Daoy (cell line): Measurements from ENCODE around the gene RAB1B. TPM values are rescaled to one million over a fixed set of nuclear protein-coding genes. Genes with fewer than 3 reads are reported as not detected.

Experiments used
- DNase-seq: peaks from one replicate; pipeline ENCODE4 v3.0.0-alpha.2; 2015; ENCODE audit warnings: low read depth
- total RNA-seq: library from RNA; depleted of rRNA; stranded (reverse); fragments of >200 nt; shearing (Covaris generic); gene quantifications from 2 replicates; pipeline ENCODE4 v1.2.3, GENCODE V29; 2014; rRNA removed

Gene RAB1B
- 77.0 and 84.4 TPM in 2 replicates for total RNA-seq

DNA sequence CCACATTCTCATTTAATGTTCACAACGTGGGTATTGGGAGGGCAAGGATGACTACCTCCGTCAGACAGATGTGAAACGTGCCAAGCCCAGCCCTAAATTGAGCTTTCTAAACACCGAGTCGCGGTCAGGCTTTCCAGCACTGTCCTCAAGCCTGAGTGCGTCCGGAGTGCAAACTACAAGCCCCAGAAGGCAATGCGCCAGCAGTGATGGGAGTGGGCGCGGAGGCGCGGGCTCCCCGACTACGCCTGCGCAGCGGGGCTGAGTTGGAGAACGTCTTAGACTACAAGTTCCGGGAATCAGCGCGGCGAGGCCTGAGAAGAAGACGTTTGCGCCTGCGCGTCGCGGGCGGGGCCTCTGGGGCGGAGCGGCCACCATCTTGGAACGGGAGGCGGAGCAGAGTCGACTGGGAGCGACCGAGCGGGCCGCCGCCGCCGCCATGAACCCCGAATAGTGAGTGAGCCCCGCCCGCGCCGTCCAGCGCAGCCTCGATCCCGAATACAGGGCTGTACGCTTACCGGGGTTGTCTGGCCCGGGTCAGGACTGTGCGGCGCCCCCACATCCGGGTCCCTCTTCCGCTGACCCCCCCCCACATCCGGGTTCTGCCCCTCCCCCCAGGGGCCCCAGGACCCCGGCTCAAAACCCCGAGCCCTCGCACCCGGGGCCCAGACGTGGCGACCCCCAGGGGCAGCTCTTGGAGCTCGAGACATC, at the start of gene RAB1B:
RAB1B (plus strand) TSS at position 396 of the 708 bp plus-strand sequence; CDS start at position 437, 41 bp downstream.
- DNase-seq = peak; percentile 99

DNA sequence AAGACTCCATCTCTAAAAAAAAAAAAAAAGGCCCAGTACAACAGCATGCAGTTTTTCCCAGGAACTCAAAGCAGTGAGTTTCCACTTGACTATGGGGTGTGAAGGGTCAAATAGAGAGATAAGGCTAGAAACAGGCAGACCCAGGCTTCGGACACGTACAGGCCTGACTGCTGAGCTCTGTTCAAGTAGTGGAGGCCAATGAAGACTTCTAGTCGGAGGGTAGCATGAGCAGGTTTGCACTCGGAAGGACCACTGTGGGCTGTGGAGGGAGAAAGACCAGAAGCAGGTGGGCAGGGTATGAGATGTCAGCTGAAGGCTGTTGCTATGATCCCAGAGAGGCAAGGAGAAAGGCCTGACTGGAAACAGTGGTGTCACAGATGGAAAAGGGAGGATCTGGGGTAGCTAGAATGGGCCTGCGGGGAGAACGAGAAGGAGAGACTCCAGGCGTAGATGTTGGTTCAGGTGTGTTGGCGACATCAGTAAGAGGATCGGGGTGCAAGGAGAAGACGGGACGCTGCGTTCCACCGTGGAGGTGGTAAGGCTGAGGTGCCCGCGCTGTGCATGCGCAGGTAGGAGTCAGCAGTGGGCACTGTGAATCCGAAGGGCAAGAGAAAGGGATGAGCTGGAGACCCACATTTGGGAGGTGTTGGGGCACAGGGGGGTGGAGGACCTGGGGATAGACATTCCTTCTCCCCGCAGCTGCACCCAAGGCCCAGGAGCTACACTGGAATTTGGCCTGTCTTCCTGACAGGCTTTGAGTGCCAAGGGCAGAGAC, 49.4 kb upstream of the RAB1B start:
- DNase-seq = no peak

DNA sequence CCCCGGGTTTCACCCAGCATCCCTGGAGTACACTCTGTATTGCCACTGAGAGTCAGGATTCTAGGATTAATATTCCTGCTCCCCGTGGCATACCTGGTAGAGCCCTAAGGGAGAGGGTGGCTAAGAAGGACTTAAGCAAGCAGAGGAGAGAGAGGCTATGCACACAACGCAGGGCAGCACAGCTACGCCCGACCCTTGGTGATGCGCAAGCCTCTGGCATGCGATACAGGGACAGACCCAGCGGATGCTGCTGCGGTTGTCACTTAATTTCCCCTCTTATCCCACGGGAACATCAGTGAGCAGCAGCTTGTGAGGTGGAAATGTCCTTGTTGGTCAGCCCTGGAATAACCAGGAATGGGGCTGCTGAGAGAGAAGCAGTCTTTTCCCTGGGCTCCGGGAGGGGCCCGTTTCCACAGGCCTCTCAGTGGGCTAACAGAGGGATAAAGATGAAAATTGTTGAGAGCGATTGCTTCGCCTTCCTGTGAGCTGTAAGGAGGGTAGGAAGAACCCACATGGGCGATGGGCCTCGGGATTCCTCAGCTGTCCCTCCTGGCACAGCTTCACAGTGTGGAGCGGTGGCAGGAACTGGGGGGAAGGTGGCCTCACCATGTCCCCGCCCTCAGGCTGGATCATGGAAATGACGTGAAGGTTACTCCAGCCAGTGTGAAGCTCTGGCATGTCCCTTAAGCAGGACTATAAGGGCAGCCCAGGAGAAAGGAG, 48.4 kb upstream of the RAB1B start:
- DNase-seq = no peak

DNA sequence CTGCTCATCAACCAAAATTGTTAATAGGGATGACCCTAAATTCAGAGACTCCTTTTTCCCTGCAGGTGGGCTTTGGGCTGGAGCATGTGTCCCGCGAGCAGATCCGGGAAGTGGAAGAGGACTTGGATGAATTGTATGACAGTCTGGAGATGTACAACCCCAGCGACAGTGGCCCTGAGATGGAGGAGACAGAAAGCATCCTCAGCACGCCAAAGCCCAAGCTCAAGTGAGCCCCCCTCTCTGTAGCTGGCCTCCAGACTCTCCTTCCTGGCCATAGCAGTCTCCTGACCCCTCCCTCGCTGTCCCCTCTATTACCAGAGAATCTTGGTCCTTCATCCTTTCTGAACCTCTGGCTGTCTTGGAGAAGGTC, 47.9 kb upstream of the RAB1B start:
- DNase-seq = no peak

DNA sequence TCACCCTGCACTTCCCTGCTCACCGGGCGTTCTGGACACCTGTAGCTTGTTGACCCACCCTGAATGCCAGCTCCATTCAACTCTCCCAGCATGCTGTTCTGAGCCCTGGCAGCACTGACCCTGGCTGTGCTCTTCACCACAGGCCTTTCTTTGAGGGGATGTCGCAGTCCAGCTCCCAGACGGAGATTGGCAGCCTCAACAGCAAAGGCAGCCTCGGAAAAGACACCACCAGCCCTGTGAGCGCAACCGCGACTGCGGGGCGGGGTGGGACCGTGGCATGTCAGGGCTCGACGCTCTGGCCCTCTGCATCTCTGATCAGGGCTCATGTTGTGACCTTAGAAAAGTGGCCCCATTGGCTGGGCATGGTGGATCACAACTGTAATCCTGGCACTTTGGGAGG, 47.4 kb upstream of the RAB1B start:
- no peak for DNase-seq

DNA sequence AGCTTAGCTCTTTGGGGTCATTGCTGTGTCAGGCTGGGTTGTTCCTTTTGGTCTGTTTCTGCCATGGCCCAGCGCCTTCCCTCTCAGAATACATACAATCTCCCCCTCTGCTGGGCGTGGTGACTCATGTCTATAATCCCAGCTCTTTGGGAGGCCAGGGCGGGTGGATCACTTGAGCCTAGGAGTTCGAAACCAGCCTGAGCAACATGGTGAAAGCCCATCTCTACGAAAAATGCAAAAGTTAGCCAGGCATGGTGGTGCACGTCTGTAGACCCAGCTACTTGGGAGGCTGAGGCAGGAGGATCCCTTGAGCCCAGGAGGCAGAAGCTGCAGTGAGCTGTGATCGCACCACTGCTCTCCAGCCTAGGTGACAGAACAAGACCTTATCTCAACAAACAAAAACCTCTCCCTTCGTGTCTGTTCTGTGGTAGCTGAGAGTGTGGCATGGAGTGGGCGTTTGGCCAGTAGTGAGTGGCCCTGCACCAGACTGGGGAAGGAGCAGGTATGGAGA, 46.7 kb upstream of the RAB1B start:
- peak; percentile 29 for DNase-seq

DNA sequence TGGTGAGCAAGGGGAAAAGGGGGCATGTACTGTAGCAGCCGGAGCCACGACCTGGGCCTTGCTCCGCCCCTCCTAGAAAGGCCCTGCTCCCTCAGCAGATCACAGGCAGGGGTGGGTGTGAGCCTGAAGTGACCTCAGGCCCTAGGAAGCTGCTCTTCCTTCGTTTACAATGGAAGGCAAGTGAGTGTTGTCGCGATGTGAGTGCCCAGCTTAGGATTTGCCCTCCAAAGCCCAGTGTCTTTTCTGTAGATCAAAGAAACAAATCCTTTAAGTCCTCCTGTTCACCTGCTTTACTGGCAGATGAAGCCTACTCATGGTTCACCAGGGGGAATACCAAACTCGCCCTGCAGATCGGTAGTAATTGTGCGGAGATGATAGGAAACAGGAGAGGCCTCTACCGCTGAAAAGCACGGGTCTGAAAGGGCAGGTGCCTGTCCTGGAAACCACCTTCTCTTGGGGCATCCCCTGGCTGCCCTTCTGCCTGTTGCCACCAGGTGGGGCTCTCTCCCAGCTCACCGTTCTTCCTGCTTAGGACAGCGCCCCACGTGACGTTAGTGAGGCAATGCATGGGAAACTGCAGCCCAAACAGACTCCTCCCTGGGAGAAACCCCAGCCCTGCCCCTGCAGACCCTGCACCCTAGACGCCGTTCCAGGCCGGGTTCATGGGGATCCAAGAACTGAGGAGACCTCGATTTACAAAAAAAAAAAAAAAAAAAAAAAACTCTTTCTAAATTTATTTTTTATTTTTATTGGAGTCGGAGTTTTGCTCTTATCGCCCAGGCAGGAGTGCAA, 45.9 kb upstream of the RAB1B start:
- peak; percentile 90 for DNase-seq

DNA sequence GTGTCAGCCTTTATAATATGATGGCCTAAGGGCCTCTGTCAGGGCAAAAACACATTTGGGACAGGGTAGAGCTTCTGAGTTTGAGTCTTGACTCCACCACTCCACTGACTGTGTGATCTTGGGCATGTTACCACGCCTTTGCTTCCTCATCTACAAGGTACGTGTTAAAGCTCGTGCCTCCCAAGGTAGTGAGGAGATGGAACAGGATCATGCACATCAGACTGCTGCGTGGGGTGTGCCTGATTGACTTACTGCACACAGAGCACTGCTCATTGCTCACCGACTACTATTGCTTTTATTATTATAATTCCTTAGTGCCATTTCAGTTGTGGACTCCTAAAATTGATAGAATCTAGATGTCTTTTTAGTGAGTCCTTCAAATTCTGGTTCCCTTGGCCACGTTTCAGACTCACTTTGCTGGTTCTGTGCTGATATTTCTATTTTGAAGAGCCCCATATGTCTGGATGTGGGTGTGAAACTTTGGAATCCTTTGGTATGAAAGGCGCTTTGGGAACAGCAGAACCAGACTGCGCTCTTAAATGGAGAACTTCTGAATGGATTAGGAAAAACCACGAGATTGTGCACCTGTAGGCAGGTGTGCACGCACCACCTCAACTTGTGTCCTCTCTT, 44.1 kb upstream of the RAB1B start:
- DNase-seq = no peak

DNA sequence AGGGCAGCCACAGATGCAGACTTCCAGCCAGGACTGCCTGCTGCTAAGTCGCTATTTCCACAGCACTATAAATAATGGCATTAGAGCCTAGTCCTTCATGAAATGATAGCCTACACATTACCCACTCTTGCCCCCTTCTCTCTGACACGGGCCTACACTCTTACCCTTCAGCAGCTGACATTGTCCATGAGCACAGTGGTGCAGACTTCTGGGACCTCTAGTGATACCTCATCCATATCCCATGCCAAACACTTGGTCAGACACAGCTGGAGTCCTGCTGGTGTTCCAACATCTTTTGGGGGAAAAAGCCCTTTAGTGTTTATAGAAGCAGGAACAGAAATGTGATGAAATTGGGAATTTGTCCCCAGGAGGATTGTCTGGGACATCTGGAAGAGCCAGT, 43.4 kb upstream of the RAB1B start:
- no peak for DNase-seq

DNA sequence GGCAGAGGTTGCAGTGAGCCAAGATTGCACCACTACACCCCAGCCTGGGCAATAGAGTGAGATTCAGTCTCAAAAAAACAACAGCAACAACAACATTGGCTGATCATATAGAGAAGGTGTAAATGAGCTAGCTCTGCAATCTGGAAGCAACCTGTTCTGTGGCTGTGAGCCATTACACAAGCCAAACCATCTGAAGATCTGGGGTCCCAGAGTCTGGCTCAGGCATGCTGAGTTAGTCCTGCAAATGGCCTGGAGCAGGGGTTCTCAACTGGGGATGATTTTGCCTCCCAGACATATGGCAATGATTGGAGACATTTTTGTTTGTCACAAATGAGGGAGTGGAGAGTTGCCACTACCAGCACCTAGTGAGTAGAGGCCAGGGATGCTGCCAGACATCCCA, 42.3 kb upstream of the RAB1B start:
- no peak for DNase-seq

DNA sequence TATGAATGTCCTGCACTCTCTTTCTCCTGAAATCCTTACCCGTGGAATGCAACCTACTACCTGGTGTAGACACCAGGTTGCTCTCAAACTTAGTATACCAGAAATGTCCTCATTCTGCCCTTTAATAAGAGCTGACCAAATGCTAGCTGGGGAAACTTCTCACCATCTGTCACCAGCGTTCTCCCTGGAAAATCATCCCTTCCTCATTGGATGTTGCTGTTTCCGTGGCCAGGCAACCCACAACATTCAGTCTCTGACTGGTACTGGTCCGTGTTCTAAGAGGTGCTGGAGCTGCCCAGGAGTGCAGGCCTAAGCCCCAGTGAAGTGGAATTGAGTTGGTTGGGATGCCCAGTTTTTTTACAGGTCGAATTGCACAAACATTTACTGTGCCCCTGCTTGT, 40.7 kb upstream of the RAB1B start:
- DNase-seq = no peak

DNA sequence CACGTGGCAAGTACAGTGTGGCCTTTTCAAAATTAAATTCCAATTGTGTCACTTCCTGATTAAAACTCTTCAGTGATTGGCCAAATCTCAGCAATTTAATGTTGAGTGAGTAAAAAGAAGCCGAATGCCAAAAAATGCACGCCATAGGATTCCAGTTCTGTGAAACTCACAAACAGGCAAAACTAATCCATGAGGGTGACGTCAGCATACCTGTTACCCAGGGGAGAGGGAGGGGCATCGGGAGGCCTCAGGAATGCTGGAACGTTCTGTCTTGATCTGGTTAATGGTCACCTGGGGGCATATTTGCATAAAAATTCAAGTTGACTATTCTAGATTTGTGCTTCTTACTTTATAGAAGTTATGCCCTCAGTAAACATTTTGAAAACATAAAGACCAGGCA, 39.9 kb upstream of the RAB1B start:
- no peak for DNase-seq

DNA sequence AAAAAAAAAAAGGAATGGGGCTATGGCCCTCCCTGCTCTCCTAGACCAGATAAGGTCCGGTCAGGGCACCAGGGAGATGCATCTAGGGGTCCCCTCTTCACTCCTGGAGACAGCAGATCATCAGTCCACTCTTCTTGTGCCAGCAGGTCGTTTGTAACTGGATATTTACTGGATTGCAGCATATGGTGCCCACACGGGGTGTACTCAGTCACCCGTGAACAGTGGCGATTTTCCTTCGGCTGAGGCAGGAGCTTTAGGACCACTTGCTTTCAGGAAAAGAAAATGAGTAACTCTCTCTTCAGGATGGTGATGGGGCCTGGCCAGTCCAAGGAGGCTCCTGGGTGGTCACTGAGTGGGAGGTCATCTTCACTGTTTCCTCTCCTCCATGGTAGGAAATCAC, 38.3 kb upstream of the RAB1B start:
- DNase-seq = no peak

DNA sequence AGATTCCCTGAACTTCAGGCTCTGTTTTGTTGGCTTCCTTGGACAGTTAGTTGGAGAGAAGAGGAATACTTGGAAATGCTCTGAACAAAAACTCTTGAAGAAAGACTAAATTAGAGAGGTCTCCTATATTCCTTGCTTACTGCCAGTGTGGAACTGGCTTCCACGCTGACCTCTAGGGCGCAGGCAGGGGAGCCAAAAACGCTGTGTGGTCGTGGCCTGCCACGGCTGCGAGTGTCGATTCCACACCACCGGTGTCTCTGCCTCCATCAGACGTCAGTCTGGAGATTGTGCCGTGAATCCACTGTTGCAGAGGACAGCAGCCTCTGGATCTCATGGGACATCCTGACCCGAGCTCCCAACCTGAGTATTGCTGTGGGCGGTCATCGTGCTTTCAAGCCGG, 37.5 kb upstream of the RAB1B start:
- no peak for DNase-seq

DNA sequence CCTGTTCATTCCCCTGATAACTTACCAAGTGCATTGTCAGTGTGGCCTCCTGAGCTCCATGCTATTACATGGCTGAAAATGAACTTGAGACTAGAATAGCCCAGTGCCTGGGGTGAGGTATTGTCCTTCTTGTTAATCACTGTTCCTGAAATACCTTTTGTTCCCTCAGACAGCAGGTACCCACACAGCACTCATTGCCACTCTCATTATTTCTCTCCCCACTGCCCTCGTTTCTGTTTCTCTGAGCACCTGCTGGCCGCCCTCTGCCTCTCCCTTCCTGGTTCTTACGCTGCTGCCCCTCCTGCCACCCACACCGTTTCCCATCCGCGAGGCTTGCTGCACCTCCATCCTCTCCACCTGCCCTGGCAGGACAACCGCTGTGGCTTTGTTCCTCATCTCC, 36.9 kb upstream of the RAB1B start:
- no peak for DNase-seq

DNA sequence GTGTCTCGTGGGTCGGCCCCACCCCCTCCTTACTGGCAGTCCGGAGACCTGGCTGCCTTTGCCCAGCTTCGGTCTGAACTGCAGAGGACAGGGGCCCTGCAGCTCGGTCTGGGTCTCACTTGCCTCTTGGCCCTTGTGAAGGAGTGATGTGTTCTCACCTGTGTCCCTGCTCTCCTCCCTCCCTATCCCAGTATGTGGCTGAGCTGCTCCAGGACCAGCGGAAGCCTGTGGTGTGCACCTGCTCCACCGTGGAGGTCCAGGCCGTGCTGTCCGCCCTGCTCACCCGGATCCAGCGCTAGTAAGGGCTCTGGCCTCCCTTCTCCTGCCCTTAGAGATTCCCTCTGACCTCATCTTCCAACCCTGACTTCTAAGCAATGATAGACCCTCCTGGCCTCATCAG, 35.7 kb upstream of the RAB1B start:
- no peak for DNase-seq

DNA sequence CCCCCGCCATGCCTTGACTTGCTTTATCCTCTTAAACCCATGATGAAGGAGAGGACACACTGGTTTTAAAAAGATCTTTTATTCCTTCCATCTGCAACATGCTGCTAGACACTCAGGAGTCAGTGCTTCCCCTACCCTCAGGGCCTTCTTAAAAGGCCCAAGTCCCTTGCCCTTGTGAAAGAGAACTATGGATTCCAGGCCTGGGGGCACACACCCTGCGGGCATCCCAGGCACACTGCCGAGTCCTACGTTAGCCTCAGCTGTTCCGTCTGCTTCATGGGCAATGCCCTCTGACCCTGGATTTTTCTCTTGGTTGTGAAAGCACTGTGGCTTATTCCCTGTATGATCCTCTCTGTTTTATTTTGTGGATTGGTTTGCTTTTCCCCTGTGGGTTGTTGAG, 35.1 kb upstream of the RAB1B start:
- DNase-seq = no peak

DNA sequence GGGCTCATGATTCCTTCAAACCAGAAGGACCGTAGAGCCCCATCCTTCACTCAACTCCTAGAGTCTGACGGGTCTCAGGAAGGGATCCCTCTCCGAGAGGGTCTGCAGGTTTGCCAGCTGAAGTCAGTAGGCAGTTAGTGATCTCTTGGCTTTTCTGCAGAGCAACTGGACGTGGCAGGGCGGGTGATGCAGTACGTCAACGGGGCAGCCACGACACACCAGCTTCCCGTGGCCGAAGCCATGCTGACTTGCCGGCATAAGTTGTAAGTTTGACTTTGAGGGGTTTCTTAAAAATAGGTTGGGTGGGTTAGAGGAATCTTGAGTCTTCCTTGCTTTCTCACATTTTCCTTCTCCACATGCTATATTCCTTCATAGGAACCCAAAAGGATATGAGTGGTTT, 33.3 kb upstream of the RAB1B start:
- DNase-seq = no peak

DNA sequence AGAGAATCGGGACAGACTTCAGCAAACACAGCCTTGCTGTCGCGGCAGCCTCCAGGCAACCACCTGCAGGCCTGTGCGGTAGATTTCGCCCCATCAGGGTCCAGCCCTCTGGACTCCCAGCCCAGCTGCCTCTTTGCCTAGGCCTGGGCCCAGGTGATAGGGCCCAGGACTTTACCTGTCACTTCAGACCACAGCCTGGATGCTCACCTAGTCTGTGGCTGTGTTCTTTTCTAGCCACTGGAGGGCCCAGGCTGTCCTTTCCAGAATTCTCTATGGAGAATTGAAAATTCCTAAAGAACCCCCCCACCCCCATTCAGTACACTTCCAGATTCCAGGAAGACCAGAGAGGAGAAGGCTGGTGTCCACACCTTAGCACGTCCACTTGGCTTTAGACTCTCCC, 30.6 kb upstream of the RAB1B start:
- DNase-seq = no peak

DNA sequence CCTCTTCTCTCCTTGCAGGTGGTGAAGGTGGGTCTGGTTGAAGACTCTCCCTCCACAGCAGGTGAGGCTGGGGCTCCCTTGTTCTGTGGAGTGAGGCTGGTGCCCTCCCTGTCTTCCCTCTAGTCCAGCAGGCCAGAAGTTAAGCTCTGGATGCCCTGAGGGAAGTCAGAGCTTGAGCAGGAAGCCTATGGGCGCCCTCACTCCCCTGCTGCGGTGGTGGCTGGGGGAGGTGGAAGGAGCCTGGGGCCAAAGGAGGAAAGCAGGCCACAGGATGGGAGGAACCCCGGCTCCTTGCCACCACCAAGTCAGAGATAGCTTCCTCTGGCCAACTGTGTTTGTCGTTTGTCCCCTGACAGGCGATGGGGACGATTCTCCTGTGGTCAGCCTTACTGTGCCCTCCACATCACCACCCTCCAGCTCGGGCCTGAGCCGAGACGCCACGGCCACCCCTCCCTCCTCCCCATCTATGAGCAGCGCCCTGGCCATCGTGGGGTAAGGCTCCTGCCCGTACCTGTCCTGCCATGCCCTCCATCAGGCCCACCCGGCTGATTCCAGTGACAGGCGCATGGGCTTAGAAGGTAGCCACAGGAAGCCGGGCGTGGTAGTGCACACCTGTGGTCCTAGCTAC, 29.5 kb upstream of the RAB1B start:
- DNase-seq = no peak

DNA sequence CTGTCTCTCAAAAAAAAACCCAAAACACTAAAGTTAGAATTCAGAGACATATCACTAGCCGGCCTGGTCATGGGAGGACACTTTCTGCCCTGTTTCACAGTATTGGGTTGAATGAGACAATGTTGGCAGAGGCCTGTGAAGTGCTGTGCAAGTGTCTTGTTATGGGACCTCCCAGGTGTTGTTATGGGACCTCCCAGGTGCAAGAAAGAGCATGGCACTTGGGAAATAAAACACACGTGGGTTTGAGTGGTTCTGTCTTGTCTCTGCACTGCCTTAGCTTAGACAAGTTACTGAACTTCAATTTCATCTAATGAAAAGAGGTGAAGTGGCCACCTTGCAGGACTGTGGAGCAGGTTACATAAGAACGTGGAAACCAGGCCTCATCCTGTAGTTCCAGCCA, 28.9 kb upstream of the RAB1B start:
- no peak for DNase-seq
